ENCODE results near the gene RFX5.

DNA sequence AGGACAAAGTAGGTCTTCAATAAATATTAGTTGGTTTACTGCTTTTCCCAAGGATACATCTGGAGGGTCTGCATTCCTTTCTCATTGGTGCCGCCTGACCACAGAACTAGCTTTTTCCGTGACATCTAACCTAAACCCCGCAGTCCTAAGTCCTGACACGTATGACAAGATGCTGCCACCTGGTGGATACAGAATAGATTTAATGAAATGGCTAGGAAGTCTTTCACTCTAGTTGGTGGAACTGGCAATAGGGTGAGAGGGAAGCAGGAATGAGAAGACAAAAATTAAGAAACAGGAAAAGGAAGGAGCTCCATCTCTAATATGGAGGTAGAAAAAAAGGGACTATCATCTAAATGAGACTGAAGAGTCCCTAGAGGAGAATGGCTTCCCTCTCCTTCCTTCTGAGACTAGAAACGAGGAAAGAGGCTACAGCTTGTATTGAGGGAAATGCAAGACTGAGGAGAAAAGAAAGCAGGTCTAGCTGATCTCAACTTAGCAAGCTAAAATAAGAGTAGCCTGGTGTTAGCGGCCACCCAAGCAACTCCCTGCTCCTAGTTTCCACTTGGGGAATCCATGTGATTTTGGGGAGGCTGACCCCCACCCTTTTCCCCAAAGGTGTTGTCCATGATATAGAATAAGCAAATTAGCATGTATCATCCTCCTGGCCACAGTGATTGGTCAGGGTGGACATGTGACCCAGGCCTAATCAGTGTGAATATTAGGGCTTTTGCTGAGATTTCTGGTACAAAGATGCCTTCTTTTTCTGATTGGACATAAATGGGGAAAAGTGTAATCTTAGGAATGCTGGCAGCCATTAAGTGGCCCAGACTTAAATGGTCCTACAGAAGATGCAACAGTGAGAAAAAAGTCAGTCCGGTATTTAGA lies 5.9 kb downstream of the RFX5 start:
- TF ChIP-seq, protein P1, sequence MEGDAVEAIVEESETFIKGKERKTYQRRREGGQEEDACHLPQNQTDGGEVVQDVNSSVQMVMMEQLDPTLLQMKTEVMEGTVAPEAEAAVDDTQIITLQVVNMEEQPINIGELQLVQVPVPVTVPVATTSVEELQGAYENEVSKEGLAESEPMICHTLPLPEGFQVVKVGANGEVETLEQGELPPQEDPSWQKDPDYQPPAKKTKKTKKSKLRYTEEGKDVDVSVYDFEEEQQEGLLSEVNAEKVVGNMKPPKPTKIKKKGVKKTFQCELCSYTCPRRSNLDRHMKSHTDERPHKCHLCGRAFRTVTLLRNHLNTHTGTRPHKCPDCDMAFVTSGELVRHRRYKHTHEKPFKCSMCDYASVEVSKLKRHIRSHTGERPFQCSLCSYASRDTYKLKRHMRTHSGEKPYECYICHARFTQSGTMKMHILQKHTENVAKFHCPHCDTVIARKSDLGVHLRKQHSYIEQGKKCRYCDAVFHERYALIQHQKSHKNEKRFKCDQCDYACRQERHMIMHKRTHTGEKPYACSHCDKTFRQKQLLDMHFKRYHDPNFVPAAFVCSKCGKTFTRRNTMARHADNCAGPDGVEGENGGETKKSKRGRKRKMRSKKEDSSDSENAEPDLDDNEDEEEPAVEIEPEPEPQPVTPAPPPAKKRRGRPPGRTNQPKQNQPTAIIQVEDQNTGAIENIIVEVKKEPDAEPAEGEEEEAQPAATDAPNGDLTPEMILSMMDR (IDR thresholded peaks at IDR 0.05; ENCODE audit: low read depth, low read length): peak; percentile 92
- TF ChIP-seq EZH2phosphoT487 (IDR thresholded peaks at IDR 0.05; ENCODE audit: low read depth): no peak
